ENCODE results near the gene LARP4B. TPM values are rescaled to one million over a fixed set of nuclear protein-coding genes. Genes with fewer than 3 reads are reported as not detected.

Gene LARP4B
- total and polyA plus RNA-seq, 2 donors (not counting 1 experiment from before 2014, with no cell fraction given): 35.6 to 129 TPM

GRCh38 chr10:822197-822596 is 109.3 kb downstream of the LARP4B start:
- peak overlapping the region; percentile 69 for H3K4me2 ChIP-seq (replicated peaks; ENCODE audit: low read depth, low read length, poor library complexity, severe bottlenecking)
- peaks cover 66% of the 10 kb centered on the region for H3K4me1 Mint-ChIP-seq
- H3K79me2 ChIP-seq (ENCODE audit: control insufficient read depth, insufficient read depth, low read length): peaks cover 5% of the 10 kb centered on the region
- H3K9ac ChIP-seq (ENCODE audit: low read length): peak overlapping the region; percentile 44
- H2AFZ ChIP-seq (ENCODE audit: insufficient read depth, low read depth, low read length, poor library complexity, severe bottlenecking): no peak overlapping the region
- peak overlapping the region; percentile 90 for H3K27ac Mint-ChIP-seq
- peaks cover 3 to 79% of the 10 kb centered on the region in 2 experiments for H3K36me3 ChIP-seq (replicated peaks in 1 of 2; ENCODE audit: control extremely low read depth in 1 of 2, control insufficient read depth in 1 of 2, extremely low read depth in 1 of 2, insufficient read depth in 2 of 2, low read length in 1 of 2)
- no peak overlapping the region for H3K4me3 ChIP-seq (ENCODE audit: control extremely low read depth in 1 of 5, extremely low read depth in 1 of 5, insufficient read depth in 1 of 5, low read depth in 2 of 5, low read length in 4 of 5)
- H3K27me3 Mint-ChIP-seq: no peaks in the 10 kb centered on the region
- peak overlapping the region; percentile 74 for H3K4me3 Mint-ChIP-seq
- 100% methylated on average over 12 of the region's 12 CpGs for WGBS (ENCODE audit: insufficient coverage)
- H3K27ac ChIP-seq (ENCODE audit: low read length in 2 of 2): peak overlapping the region; percentile 0 to 58
- no peak for DNase-seq
- H4K20me1 ChIP-seq (ENCODE audit: control insufficient read depth, insufficient read depth, low read length, poor library complexity, severe bottlenecking): peaks cover 7% of the 10 kb centered on the region
- ChIA-PET POLR2A (no interaction called here), CTCF (no interaction called here)
- H3K27me3 ChIP-seq (replicated peaks in 1 of 4; ENCODE audit: control extremely low read depth in 1 of 4, control insufficient read depth in 3 of 4, insufficient read depth in 4 of 4, low read length in 3 of 4): no peaks in the 10 kb centered on the region
- intact Hi-C loops (cut with micrococcal nuclease): no loop called here
- no peak for TF ChIP-seq CTCF (IDR thresholded peaks at IDR 0.05)
- TF ChIP-seq EZH2 (IDR thresholded peaks at IDR 0.05; ENCODE audit: borderline replicate concordance, insufficient read depth, low read depth, low read length, poor library complexity, severe bottlenecking): no peak
- H3K4me1 ChIP-seq (ENCODE audit: control insufficient read depth in 2 of 2, insufficient read depth in 2 of 2, low read length in 2 of 2): peaks cover 27 to 49% of the 10 kb centered on the region in 2 donors
- ATAC-seq (ENCODE audit: low read depth): no peak
- H3K9me3 Mint-ChIP-seq (ENCODE audit: insufficient read depth): no peaks in the 10 kb centered on the region
- H3K9me3 ChIP-seq (ENCODE audit: control extremely low read depth in 1 of 3, control insufficient read depth in 2 of 3, insufficient read depth in 1 of 3, low read length in 2 of 3): no peaks in the 10 kb centered on the region

- Histone ChIP-seq H3K79me2 (ENCODE audit: control insufficient read depth, insufficient read depth, low read length) (peaks cover 5% of the 10 kb centered on the region), H4K20me1 (ENCODE audit: control insufficient read depth, insufficient read depth, low read length, poor library complexity, severe bottlenecking) (peaks cover 7% of the 10 kb centered on the region), H3K4me2 (replicated peaks; ENCODE audit: low read depth, low read length, poor library complexity, severe bottlenecking) (no peak overlapping the region), H3K9ac (ENCODE audit: low read length) (no peak overlapping the region), H3K36me3 (replicated peaks in 1 of 2; ENCODE audit: control extremely low read depth in 1 of 2, control insufficient read depth in 1 of 2, extremely low read depth in 1 of 2, insufficient read depth in 2 of 2, low read length in 1 of 2) (peaks cover 3 to 84% of the 10 kb centered on the region in 2 experiments), H2AFZ (ENCODE audit: insufficient read depth, low read depth, low read length, poor library complexity, severe bottlenecking) (no peak overlapping the region), H3K4me1 (ENCODE audit: control insufficient read depth in 2 of 2, insufficient read depth in 2 of 2, low read length in 2 of 2) (peaks cover 27 to 49% of the 10 kb centered on the region in 2 donors), H3K9me3 (ENCODE audit: control extremely low read depth in 1 of 3, control insufficient read depth in 2 of 3, insufficient read depth in 1 of 3, low read length in 2 of 3) (no peaks in the 10 kb centered on the region), H3K27me3 (replicated peaks in 1 of 4; ENCODE audit: control extremely low read depth in 1 of 4, control insufficient read depth in 3 of 4, insufficient read depth in 4 of 4, low read length in 3 of 4) (no peaks in the 10 kb centered on the region), H3K27ac (ENCODE audit: low read length in 2 of 2) (peak overlapping the region in 1 of 2 donors; percentile 58), H3K4me3 (ENCODE audit: control extremely low read depth in 1 of 5, extremely low read depth in 1 of 5, insufficient read depth in 1 of 5, low read depth in 2 of 5, low read length in 4 of 5) (no peak overlapping the region)
- H3K27ac Mint-ChIP-seq: peak overlapping the region; percentile 67
- WGBS (ENCODE audit: insufficient coverage): 77% methylated on average over 4 of the region's 5 CpGs
- ATAC-seq (ENCODE audit: low read depth) (no peak), DNase-seq (no peak)
- no peaks in the 10 kb centered on the region for H3K9me3 Mint-ChIP-seq (ENCODE audit: insufficient read depth)
- H3K4me3 Mint-ChIP-seq: no peak overlapping the region
- peaks cover 64% of the 10 kb centered on the region for H3K4me1 Mint-ChIP-seq
- ChIA-PET POLR2A (no interaction called here), CTCF (no interaction called here)
- no peaks in the 10 kb centered on the region for H3K27me3 Mint-ChIP-seq
- intact Hi-C loops (cut with micrococcal nuclease): no loop called here
- TF ChIP-seq EZH2 (IDR thresholded peaks at IDR 0.05; ENCODE audit: borderline replicate concordance, insufficient read depth, low read depth, low read length, poor library complexity, severe bottlenecking): no peak
- TF ChIP-seq CTCF (IDR thresholded peaks at IDR 0.05): no peak
These were observed 110.2 kb downstream of the LARP4B start for GRCh38 chr10:821322-821721.

Data from B cell (primary cell).